ENCODE measurements around the gene SLIT3. TPM values are rescaled to one million over a fixed set of nuclear protein-coding genes. Genes with fewer than 3 reads are reported as not detected.

The SLIT3 gene
- total RNA-seq, 4 donors from 2014 or later: 28.4 to 77.2 (median 63.8) TPM

GRCh38 chr5:168753691-168754254, 547.2 kb downstream of the SLIT3 start:
- WGBS, 2 donors: 92 to 95% methylated on average over 11 of the region's 11 CpGs
- intact Hi-C loops (cut with DNase I): no loop called here

GRCh38 chr5:168752416-168753190, 548.3 kb downstream of the SLIT3 start:
- no peak for DNase-seq
- no peaks in the 10 kb centered on the region for H3K9me3 ChIP-seq

More at GRCh38 chr5:168753691-168754254, 547.2 kb downstream of the SLIT3 start:
- H3K9me3 ChIP-seq: no peaks in the 10 kb centered on the region
- no peak overlapping the region for H3K27ac ChIP-seq
- H3K4me1 ChIP-seq: no peaks in the 10 kb centered on the region
- no peak for TF ChIP-seq CTCF (IDR thresholded peaks at IDR 0.05)
- peaks cover 6 to 8% of the 10 kb centered on the region in 2 donors for H3K36me3 ChIP-seq
- no peak overlapping the region for H3K4me3 ChIP-seq (replicated peaks in 1 of 3)
- no peak for DNase-seq
- no peaks in the 10 kb centered on the region for H3K27me3 ChIP-seq

GRCh38 chr5:168752012-168752411, 548.9 kb downstream of the SLIT3 start:
- 91 to 98% methylated on average over 3 of the region's 3 CpGs for WGBS, 2 donors
- Histone ChIP-seq H3K9me3 (no peaks in the 10 kb centered on the region), H3K27ac (no peak overlapping the region), H3K4me3 (replicated peaks in 1 of 3) (no peak overlapping the region), H3K36me3 (peaks cover 6 to 12% of the 10 kb centered on the region in 2 donors), H3K4me1 (no peaks in the 10 kb centered on the region), H3K27me3 (no peaks in the 10 kb centered on the region)
- TF ChIP-seq CTCF (IDR thresholded peaks at IDR 0.05): no peak
- no peak for DNase-seq
- intact Hi-C loops (cut with DNase I): no loop called here

More at GRCh38 chr5:168752416-168753190, 548.3 kb downstream of the SLIT3 start:
- H3K4me3 ChIP-seq (replicated peaks in 1 of 3): no peak overlapping the region
- intact Hi-C loops (cut with DNase I): no loop called here
- no peaks in the 10 kb centered on the region for H3K4me1 ChIP-seq
- H3K27me3 ChIP-seq: no peaks in the 10 kb centered on the region
- peaks cover 6 to 8% of the 10 kb centered on the region in 2 donors for H3K36me3 ChIP-seq
- no peak overlapping the region for H3K27ac ChIP-seq
- WGBS, 2 donors: 90% methylated on average over 18 of the region's 18 CpGs
- no peak for TF ChIP-seq CTCF (IDR thresholded peaks at IDR 0.05)
- no peak for TF ChIP-seq POLR2A (IDR thresholded peaks at IDR 0.05)

GRCh38 chr5:168750926-168751325, 550.0 kb downstream of the SLIT3 start:
- no peak for DNase-seq
- no peaks in the 10 kb centered on the region for H3K27me3 ChIP-seq
- no peaks in the 10 kb centered on the region for H3K4me1 ChIP-seq
- intact Hi-C loops (cut with DNase I): no loop called here
- H3K4me3 ChIP-seq (replicated peaks in 1 of 3): no peak overlapping the region
- no peaks in the 10 kb centered on the region for H3K9me3 ChIP-seq
- peaks cover 6 to 14% of the 10 kb centered on the region in 2 donors for H3K36me3 ChIP-seq
- no peak for TF ChIP-seq CTCF (IDR thresholded peaks at IDR 0.05)
- TF ChIP-seq POLR2A (IDR thresholded peaks at IDR 0.05): no peak
- H3K27ac ChIP-seq: no peak overlapping the region
- 84 to 85% methylated on average over 6 of the region's 6 CpGs for WGBS, 2 donors
